Stimulated activated naive B cell treated with anti-CD40 and anti-IgM and Interleukin-4, amounts not matched to agents 10 μg/mL and 1 μg/mL and 100 μg/mL, for 72 hours (primary cell): ENCODE measurements around the gene FIBP.
"Not testable (repeated sequence)": the region's sequence is repeated elsewhere in the genome, so short reads cannot be mapped to it uniquely, and the experiment has no call there.

Experiments
- ATAC-seq, 2 donors: fragments of 150-1000 bp; cut with Tn5 transposase; replicated peaks; 2 replicates each; pipeline ENCODE4 v1.10.0; 2021; ENCODE audit warnings: moderate library complexity in 1 of 2
- DNase-seq: peaks from one replicate; pipeline ENCODE4 v3.0.0; 2021
- H3K27ac Mint-ChIP-seq: one replicate; pipeline ENCODE4 v1.8.0; 2022; ENCODE audit warnings: mild to moderate bottlenecking, mixed read lengths
- H3K27me3 Mint-ChIP-seq, 2 donors: one replicate each; pipeline ENCODE4 v1.8.0; 2022; ENCODE audit warnings: mixed read lengths in 2 of 2
- H3K36me3 Mint-ChIP-seq, 2 donors: one replicate each; pipeline ENCODE4 v1.8.0; 2022; ENCODE audit warnings: mixed read lengths in 2 of 2, mild to moderate bottlenecking in 1 of 2
- H3K4me1 Mint-ChIP-seq, 2 donors: one replicate each; pipeline ENCODE4 v1.8.0; 2022; ENCODE audit warnings: mixed read lengths in 2 of 2, mild to moderate bottlenecking in 1 of 2
- H3K4me3 Mint-ChIP-seq, 2 donors: one replicate each; pipeline ENCODE4 v1.8.0; 2022; ENCODE audit warnings: mild to moderate bottlenecking in 2 of 2, mixed read lengths in 2 of 2, moderate library complexity in 1 of 2
- H3K9me3 Mint-ChIP-seq, 2 donors: one replicate each; pipeline ENCODE4 v1.8.0; 2022; ENCODE audit warnings: mixed read lengths in 2 of 2, mild to moderate bottlenecking in 1 of 2

Gene FIBP

DNA sequence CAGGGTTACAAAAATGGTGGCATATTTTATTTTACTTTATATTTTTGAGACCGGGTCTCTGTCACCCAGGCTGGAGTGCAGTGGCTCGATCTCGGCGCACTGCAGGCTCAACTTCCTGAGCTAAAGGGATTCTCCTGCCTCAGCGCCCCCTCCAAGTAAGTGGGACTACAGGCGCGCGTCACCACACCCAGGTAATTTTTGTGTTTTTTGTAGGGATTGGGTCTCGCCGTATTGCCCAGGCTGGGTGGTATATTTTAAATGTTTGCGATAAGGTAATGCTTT, 12.6 kb upstream of the FIBP start:
- Mint-ChIP-seq H3K4me1 (peaks cover 9 to 29% of the 10 kb centered on the region in 2 donors), H3K9me3 (no peaks in the 10 kb centered on the region), H3K27ac (no peak overlapping the region), H3K27me3 (peaks cover 0 to 7% of the 10 kb centered on the region in 2 donors), H3K4me3 (peak overlapping the region; percentile 67 to 77), H3K36me3 (peaks cover under 1 to 10% of the 10 kb centered on the region in 2 donors)
- ATAC-seq (no peak), DNase-seq (no peak)

- peaks cover 6 to 14% of the 10 kb centered on the region in 2 donors for H3K36me3 Mint-ChIP-seq
- peak within 1 kb of the TSS; percentile 89 for H3K27ac Mint-ChIP-seq
- peak; percentile 90 to 91 for ATAC-seq
- H3K4me1 Mint-ChIP-seq: peaks cover 12 to 34% of the 10 kb centered on the region in 2 donors
- peaks cover 0 to 7% of the 10 kb centered on the region in 2 donors for H3K27me3 Mint-ChIP-seq
- DNase-seq: peak; percentile 82
- peak within 1 kb of the TSS; percentile 85 to 90 for H3K4me3 Mint-ChIP-seq
- no peaks in the 10 kb centered on the region for H3K9me3 Mint-ChIP-seq
These were observed 12.0 kb upstream of the FIBP start, which contains the start of gene FOSL1 for GRCh38 chr11:65900125-65900898. FOSL1 (minus strand) TSS chr11:65900388; CDS start chr11:65900339, 49 bp downstream.

- Mint-ChIP-seq H3K4me1 (peaks cover 12 to 41% of the 10 kb centered on the region in 2 donors), H3K36me3 (peaks cover 8 to 16% of the 10 kb centered on the region in 2 donors), H3K27ac (peak overlapping the region; percentile 89), H3K9me3 (no peaks in the 10 kb centered on the region), H3K27me3 (peaks cover 0 to 7% of the 10 kb centered on the region in 2 donors), H3K4me3 (peak overlapping the region; percentile 85 to 90)
- DNase-seq (no peak), ATAC-seq (peak; percentile 19 to 24)
These were observed 11.3 kb upstream of the FIBP start for GRCh38 chr11:65899356-65900124.

DNA sequence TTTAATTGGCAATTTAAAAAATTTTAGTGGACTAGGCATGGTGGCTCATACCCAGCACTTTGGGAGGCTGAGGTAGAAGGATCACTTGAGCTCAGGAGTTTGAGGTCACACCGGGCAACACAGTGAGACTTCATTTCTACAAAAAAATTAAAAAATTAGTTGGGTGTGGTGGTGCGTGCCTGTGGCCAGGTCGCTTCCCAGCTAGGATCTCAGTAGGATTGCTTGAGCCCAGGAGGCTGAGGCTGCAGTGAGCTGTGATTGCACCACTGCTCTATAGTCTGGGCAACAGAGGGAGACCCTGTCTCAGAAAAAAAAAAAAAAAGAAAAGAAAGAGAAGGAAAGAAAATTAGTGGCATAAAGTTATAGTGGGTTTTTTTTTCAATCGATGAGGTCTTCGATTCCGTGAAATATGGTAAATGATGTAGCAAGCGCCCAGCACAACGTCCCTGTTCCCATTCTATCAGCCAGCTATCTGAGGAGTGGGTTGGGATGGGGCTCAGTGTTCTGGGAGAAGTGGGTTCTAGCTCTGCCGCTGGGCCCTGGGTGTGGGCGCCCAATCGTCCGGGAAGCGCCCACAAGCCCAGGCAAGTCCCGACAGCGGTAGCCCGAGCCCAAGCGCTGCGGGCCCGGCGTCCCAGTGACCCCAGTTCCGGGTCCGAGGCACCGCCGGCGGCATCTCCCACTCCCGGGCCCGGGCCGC, 10.5 kb upstream of the FIBP start:
- Mint-ChIP-seq H3K9me3 (no peaks in the 10 kb centered on the region), H3K27me3 (peaks cover 0 to 3% of the 10 kb centered on the region in 2 donors), H3K4me1 (peaks cover 18 to 48% of the 10 kb centered on the region in 2 donors), H3K36me3 (peaks cover 8 to 16% of the 10 kb centered on the region in 2 donors), H3K27ac (peak overlapping the region; percentile 93), H3K4me3 (peak overlapping the region; percentile 85 to 90)
- ATAC-seq: no peak
- no peak for DNase-seq

GRCh38 chr11:65897020-65897471, 8.8 kb upstream of the FIBP start:
- DNase-seq: no peak
- Mint-ChIP-seq H3K36me3 (peaks cover 16 to 21% of the 10 kb centered on the region in 2 donors), H3K9me3 (no peaks in the 10 kb centered on the region), H3K27ac (no peak overlapping the region), H3K27me3 (no peaks in the 10 kb centered on the region), H3K4me1 (peaks cover 31 to 61% of the 10 kb centered on the region in 2 donors), H3K4me3 (no peak overlapping the region)
- ATAC-seq: no peak

DNA sequence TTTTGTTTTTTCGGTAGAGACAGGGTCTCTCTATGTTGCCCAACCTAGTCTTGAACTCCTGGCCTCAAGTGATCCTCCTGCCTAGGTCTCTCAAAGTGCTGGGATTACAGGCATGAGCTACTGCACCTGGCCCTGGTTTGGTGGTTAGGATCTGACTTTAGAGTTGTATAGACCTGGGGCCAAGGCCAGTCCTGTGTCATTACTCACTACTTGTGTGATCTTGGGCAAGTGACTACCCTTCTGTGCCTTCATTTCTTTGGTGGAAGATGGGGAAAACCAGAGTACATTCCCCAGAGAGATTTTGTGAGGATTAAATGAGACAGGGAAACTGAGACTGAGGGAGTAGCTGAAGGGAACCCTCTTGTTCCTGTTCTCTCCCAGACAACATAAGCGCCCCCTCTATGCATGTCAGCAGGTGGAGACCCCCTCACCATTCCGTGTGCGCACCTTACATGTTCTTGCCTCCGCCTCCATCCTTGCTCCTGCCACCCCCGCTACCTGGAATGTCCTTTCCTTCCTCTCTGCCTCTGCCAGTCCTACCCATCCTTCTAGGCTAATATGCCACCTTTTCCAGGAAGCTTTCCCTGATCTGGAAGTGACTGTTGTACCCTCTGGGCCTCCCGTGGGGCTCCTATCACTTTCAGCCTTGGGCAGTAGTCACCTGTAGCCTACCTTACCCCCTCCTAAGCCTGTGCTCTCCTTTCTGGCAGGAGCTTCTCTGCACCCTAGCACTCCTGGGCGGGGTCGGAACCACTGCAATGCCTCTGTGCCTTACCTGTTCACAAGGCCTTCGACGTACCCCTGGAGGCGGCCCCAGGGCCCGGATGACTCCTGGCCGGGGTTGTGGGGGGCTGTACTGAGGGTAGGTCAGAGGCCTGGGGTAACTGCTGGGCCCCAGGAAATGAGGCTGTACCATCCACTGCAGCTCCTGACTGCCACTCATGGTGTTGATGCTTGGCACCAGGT, 8.0 kb upstream of the FIBP start:
- peak overlapping the region; percentile 57 for H3K27ac Mint-ChIP-seq
- H3K27me3 Mint-ChIP-seq: no peaks in the 10 kb centered on the region
- H3K9me3 Mint-ChIP-seq: no peaks in the 10 kb centered on the region
- H3K4me3 Mint-ChIP-seq: no peak overlapping the region
- DNase-seq: no peak
- H3K4me1 Mint-ChIP-seq: peaks cover 33 to 68% of the 10 kb centered on the region in 2 donors
- H3K36me3 Mint-ChIP-seq: peaks cover 16 to 21% of the 10 kb centered on the region in 2 donors
- no peak for ATAC-seq

DNA sequence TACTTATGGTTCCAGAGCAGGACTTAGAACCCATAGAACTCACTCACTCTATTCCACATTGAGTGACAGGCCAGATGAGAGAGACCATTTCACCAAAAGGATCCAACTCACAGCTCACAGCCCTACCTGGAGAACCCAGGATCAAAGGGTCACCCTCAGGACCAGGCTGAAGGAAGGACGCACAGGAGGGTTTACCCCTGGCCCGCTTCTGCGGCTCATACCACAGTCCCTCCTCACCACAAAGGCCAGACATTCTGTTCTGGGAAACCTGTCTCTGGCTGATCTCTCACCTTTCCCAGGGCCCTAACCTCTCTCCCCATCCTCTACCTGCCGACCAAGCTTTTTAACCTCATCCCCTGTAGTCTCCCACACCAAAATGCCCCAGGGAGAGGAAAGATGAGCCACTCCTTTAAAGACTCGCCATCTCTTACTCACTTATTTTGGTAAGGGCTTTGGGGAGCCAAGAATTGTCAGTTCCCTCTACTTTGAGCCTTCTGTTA, 7.3 kb upstream of the FIBP start:
- Mint-ChIP-seq H3K27me3 (no peaks in the 10 kb centered on the region), H3K9me3 (no peaks in the 10 kb centered on the region), H3K4me3 (peak overlapping the region; percentile 44), H3K4me1 (peaks cover 33 to 71% of the 10 kb centered on the region in 2 donors), H3K36me3 (peaks cover 16 to 21% of the 10 kb centered on the region in 2 donors), H3K27ac (peak overlapping the region; percentile 57)
- DNase-seq (no peak), ATAC-seq (no peak)

DNA sequence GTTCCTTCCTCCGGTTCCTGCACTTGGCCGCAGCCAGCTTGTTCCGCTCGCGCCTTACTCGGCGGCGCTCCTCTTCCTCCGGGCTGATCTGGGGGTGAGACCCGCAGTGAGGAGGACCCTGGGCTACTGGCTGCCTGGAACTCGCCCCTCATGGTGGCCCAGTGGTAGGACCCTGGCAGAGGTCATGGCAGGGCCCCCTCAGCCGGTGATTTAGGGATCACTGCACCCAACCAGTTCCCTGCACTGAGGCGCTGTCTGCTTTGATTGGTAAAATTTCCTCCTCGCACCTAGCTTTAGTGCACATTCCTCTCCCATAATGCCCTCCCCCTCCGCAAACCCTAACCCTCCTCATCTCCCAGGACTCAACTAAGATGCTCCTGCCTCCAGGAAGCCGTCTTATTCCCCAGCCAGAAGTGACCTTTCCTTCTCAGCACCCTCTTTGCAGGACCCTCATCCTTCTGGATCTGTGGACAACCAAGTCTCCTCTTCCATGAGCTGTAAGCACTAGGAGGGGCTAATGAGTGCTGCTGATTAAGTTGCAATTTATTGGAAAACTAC, 5.8 kb upstream of the FIBP start:
- DNase-seq: no peak
- Mint-ChIP-seq H3K27ac (peak overlapping the region; percentile 86), H3K36me3 (peaks cover 16 to 21% of the 10 kb centered on the region in 2 donors), H3K9me3 (no peaks in the 10 kb centered on the region), H3K27me3 (no peaks in the 10 kb centered on the region), H3K4me1 (peaks cover 44 to 84% of the 10 kb centered on the region in 2 donors), H3K4me3 (peak overlapping the region; percentile 95 to 97)
- ATAC-seq: no peak

- H3K4me1 Mint-ChIP-seq: peaks cover 48 to 91% of the 10 kb centered on the region in 2 donors
- peaks cover 19 to 23% of the 10 kb centered on the region in 2 donors for H3K36me3 Mint-ChIP-seq
- peak overlapping the region; percentile 95 to 97 for H3K4me3 Mint-ChIP-seq
- DNase-seq: no peak
- ATAC-seq: no peak
- H3K27me3 Mint-ChIP-seq: no peaks in the 10 kb centered on the region
- H3K27ac Mint-ChIP-seq: peak overlapping the region; percentile 5
- no peaks in the 10 kb centered on the region for H3K9me3 Mint-ChIP-seq
These were observed 4.5 kb upstream of the FIBP start for GRCh38 chr11:65892661-65893317.

DNA sequence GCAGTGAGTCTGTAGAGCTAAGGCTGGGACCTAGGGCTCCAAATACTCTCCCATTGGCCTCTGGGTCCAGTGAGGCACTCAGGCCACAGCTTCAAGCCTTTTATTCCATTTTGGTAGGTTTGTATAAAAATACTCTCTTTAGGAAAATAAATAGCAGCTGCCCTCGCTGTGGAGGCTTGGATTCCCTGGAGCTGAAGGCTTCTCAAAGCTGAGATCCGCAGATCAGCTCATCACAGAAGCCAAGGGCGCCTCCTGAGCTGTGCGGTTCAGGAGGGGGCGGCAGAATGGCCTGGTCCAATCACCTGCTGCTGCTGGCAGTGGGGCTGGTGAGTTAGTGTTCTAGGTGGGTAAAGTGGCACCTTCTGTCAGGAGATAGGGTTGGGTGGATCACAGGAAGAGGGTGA, 3.9 kb upstream of the FIBP start:
- not testable (repeated sequence) for DNase-seq, H3K27me3 Mint-ChIP-seq, ATAC-seq, H3K9me3 Mint-ChIP-seq
- peak overlapping the region; percentile 95 to 97 for H3K4me3 Mint-ChIP-seq
- peaks cover 52 to 91% of the 10 kb centered on the region in 2 donors for H3K4me1 Mint-ChIP-seq
- H3K27ac Mint-ChIP-seq: peak overlapping the region; percentile 67
- H3K36me3 Mint-ChIP-seq: peaks cover 19 to 22% of the 10 kb centered on the region in 2 donors

DNA sequence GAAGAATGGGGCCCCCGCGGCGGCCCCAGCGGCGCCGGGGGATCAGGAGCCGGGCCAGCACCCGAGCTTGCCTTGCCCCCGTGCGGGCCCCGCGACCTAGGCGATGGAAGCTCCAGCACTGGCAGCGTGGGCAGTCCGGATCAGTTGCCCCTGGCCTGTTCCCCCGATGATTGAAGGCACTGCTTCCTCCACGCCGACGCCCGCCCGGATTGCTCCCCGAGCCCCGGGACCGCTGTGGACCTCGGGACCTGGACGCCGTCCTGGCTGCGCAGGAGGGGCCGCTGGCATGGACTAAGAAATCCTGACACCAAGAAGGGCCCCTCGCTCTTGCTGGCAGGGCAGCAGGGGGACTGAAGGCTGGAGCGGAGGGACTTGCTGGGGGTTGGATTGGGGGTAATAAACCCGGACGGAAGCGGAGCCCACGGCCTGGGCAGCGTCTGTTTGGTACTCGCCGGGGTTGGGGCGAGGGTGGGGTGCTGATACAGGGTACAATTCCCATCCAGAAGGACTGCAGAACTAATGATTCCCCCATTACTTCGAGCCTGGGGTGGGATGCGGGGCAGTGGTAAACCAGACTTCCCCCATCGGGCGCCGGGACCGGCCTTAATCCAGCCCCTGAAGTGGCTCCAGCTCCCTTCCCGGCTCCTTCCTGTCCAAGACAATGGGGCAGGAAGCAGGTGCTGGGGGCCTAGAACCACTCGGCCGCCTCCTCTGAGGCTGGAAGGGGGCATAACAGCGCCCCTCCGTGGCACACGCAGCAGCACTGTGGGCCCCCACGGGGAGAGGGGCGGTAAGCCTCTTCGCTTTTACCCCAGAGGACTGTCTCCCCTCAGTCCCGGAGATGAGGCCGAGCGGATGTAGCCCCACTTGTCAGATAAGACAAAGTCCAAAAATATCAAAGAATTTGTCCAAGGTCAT, 3.2 kb upstream of the FIBP start:
- ATAC-seq: no peak
- Mint-ChIP-seq H3K27ac (peak overlapping the region; percentile 75), H3K36me3 (peaks cover 24 to 27% of the 10 kb centered on the region in 2 donors), H3K4me1 (peaks cover 56 to 93% of the 10 kb centered on the region in 2 donors), H3K27me3 (no peaks in the 10 kb centered on the region), H3K9me3 (no peaks in the 10 kb centered on the region), H3K4me3 (peak overlapping the region; percentile 95 to 97)
- no peak for DNase-seq
